Astrocyte of the spinal cord (primary cell): ENCODE results near the gene IL16.

Experiments used
- DNase-seq: peaks from one replicate; pipeline ENCODE4 v3.0.0; 2011; ENCODE audit warnings: low read depth, low spot score
- H3K4me3 ChIP-seq: 2 replicates; pipeline ENCODE4 v1.5.1; 2011; ENCODE audit warnings: low read depth, mild to moderate bottlenecking, low read length, moderate library complexity
- CTCF ChIP-seq: IDR thresholded peaks from 2 replicates; pipeline ENCODE4 v1.5.1; 2012; ENCODE audit warnings: low read depth, mild to moderate bottlenecking, low read length, inconsistent platforms
- in situ Hi-C: cut with HindIII; loops from 2 replicates; pipeline ENCODE4 v1.10.0; 2017; ENCODE audit warnings: low sequenced_read_pairs

The IL16 gene

GRCh38 chr15:81196576-81197254 lies at the start of gene IL16:
TSS of gene IL16 (plus strand) at chr15:81196879. CDS start at chr15:81225400, 28,521 bp downstream.
- in situ Hi-C loops = no loop called here
- DNase-seq = no peak
- no peak for TF ChIP-seq CTCF
- no peak within 1 kb of the TSS for H3K4me3 ChIP-seq

- in situ Hi-C loops = no loop called here
- DNase-seq = no peak
- no peak for TF ChIP-seq CTCF
- H3K4me3 ChIP-seq = no peak overlapping the region
Observed at GRCh38 chr15:81151389-81151788, 45.3 kb upstream of the IL16 start.

- TF ChIP-seq CTCF = no peak
- DNase-seq = no peak
- no peak overlapping the region for H3K4me3 ChIP-seq
- in situ Hi-C loops = no loop called here
Observed at GRCh38 chr15:81152339-81152738, 44.3 kb upstream of the IL16 start.

- H3K4me3 ChIP-seq = no peak overlapping the region
- no peak for DNase-seq
- TF ChIP-seq CTCF = no peak
- in situ Hi-C loops = no loop called here
Observed at GRCh38 chr15:81152799-81153198, 43.9 kb upstream of the IL16 start.

- peak; percentile 65 for TF ChIP-seq CTCF
- H3K4me3 ChIP-seq = no peak overlapping the region
- DNase-seq = peak; percentile 50
- in situ Hi-C loops = no loop called here
Observed at GRCh38 chr15:81155375-81156218, 41.1 kb upstream of the IL16 start.

GRCh38 chr15:81156324-81156723 lies 40.4 kb upstream of the IL16 start:
- DNase-seq = no peak
- no peak for TF ChIP-seq CTCF
- no peak overlapping the region for H3K4me3 ChIP-seq
- in situ Hi-C loops = no loop called here
